ENCODE results near the gene TBC1D3I.
"Not testable (repeated sequence)": the region's sequence is repeated elsewhere in the genome, so short reads cannot be mapped to it uniquely, and the experiment has no call there.

- not testable (repeated sequence) for TF ChIP-seq POLR2A (IDR thresholded peaks at IDR 0.05; ENCODE audit: low read length); GATA1 (IDR thresholded peaks at IDR 0.05; ENCODE audit: low read depth, low read length)
These were observed 22.3 kb downstream of the TBC1D3I start for GRCh38 chr17:36242046-36242445.

Data from erythroblast (primary cell).